NCI-H1105 (cell line): ENCODE measurements around the gene WDR87.
"Not testable (repeated sequence)": the region's sequence is repeated elsewhere in the genome, so short reads cannot be mapped to it uniquely, and the experiment has no call there.

Experiments used
- DNase-seq: peaks from one replicate; lab custom pipeline; 2025; lab: John Stamatoyannopoulos, UW

WDR87 gene

GRCh38 chr19:37930416-37930815, 24.0 kb upstream of the WDR87 start:
- DNase-seq = no peak

- DNase-seq = no peak
Observed at GRCh38 chr19:37929355-37929923, 23.0 kb upstream of the WDR87 start.

GRCh38 chr19:37928527-37929286, 22.3 kb upstream of the WDR87 start:
- DNase-seq = no peak

GRCh38 chr19:37926711-37927110, 20.3 kb upstream of the WDR87 start:
- DNase-seq = no peak

- no peak for DNase-seq
Observed at GRCh38 chr19:37926255-37926654, 19.9 kb upstream of the WDR87 start.

- DNase-seq = no peak
Observed at GRCh38 chr19:37925212-37925611, 18.8 kb upstream of the WDR87 start.

- not testable (repeated sequence) for DNase-seq
Observed at GRCh38 chr19:37924573-37924972, 18.2 kb upstream of the WDR87 start.

GRCh38 chr19:37920591-37921450, 14.4 kb upstream of the WDR87 start:
- no peak for DNase-seq

GRCh38 chr19:37914908-37915307, 8.5 kb upstream of the WDR87 start:
- DNase-seq = no peak

GRCh38 chr19:37909661-37910199, 3.3 kb upstream of the WDR87 start:
- no peak for DNase-seq

- DNase-seq = no peak
Observed at GRCh38 chr19:37907735-37908455, 1.5 kb upstream of the WDR87 start.

- peak; percentile 97 for DNase-seq
Observed at GRCh38 chr19:37906869-37907734, 708 bp upstream of the WDR87 start, which contains the start of gene SIPA1L3. Gene SIPA1L3 (plus strand): TSS chr19:37907208. CDS start chr19:38081566, 174,358 bp downstream.

- no peak for DNase-seq
Observed at GRCh38 chr19:37903096-37903495, 3.3 kb downstream of the WDR87 start.

- DNase-seq = peak; percentile 85
Observed at GRCh38 chr19:37902668-37903067, 3.7 kb downstream of the WDR87 start.

GRCh38 chr19:37899966-37900365, 6.4 kb downstream of the WDR87 start:
- no peak for DNase-seq

GRCh38 chr19:37899453-37899852, 6.9 kb downstream of the WDR87 start:
- DNase-seq = no peak

- no peak for DNase-seq
Observed at GRCh38 chr19:37896180-37896579, 10.2 kb downstream of the WDR87 start.

- no peak for DNase-seq
Observed at GRCh38 chr19:37893845-37894575, 12.4 kb downstream of the WDR87 start.

- no peak for DNase-seq
Observed at GRCh38 chr19:37886571-37886970, 19.8 kb downstream of the WDR87 start.

GRCh38 chr19:37885392-37885791, 21.0 kb downstream of the WDR87 start:
- DNase-seq = no peak
